SK-N-SH treated with all-trans-retinoic acid at 6 μM for 48 hours (cell line): ENCODE results near the gene ZNF518B.

Experiments
- ATAC-seq: fragments of 200-7000 bp; cut with Tn5 transposase; 3 replicates; pipeline ENCODE4 v1.9.1; 2020; ENCODE audit warnings: mild to moderate bottlenecking, moderate library complexity
- ARNTL ChIP-seq: fragments of 450-650 bp; formaldehyde crosslinking; IDR thresholded peaks from 2 replicates; pipeline ENCODE4 v1.5.0; 2020; ENCODE audit warnings: low read depth, mild to moderate bottlenecking, moderate library complexity, borderline replicate concordance
- BACH2 ChIP-seq: fragments of 250-450 bp; sonication (Bioruptor Pico); IDR thresholded peaks from 2 replicates; pipeline ENCODE4 v1.9.0; 2021; ENCODE audit warnings: mild to moderate bottlenecking, borderline replicate concordance
- CREB5 ChIP-seq: fragments of 250-450 bp; sonication (Bioruptor Pico); IDR thresholded peaks from 2 replicates; pipeline ENCODE4 v1.5.1; 2020; ENCODE audit warnings: low read depth, mild to moderate bottlenecking, moderate library complexity
- CSDC2 ChIP-seq: fragments of 250-450 bp; sonication (Bioruptor Pico); IDR thresholded peaks from 2 replicates; pipeline ENCODE4 v1.5.0; 2020; ENCODE audit warnings: mild to moderate bottlenecking, moderate library complexity
- CSRNP3 ChIP-seq: fragments of 250-450 bp; sonication (Bioruptor Pico); IDR thresholded peaks from 2 replicates; pipeline ENCODE4 v1.5.1; 2021; ENCODE audit warnings: mild to moderate bottlenecking, moderate library complexity
- ESRRG ChIP-seq: fragments of 250-450 bp; sonication (Bioruptor Pico); IDR thresholded peaks from 2 replicates; pipeline ENCODE4 v1.6.1; 2021; ENCODE audit warnings: mild to moderate bottlenecking
- GLIS3 ChIP-seq: fragments of 250-450 bp; sonication (Bioruptor Pico); IDR thresholded peaks from 2 replicates; pipeline ENCODE4 v1.5.0; 2020; ENCODE audit warnings: mild to moderate bottlenecking, moderate library complexity
- ISL1 ChIP-seq: fragments of 250-450 bp; sonication (Bioruptor Pico); IDR thresholded peaks from 2 replicates; pipeline ENCODE4 v2.1.2; 2022; ENCODE audit warnings: mild to moderate bottlenecking, moderate library complexity
- OSR1 ChIP-seq: fragments of 250-450 bp; sonication (Bioruptor Pico); IDR thresholded peaks from 2 replicates; pipeline ENCODE4 v1.8.0; 2022; ENCODE audit warnings: moderate library complexity, mild to moderate bottlenecking, inconsistent platforms
- PATZ1 ChIP-seq: fragments of 250-450 bp; sonication (Bioruptor Pico); IDR thresholded peaks from 2 replicates; pipeline ENCODE4 v1.8.0; 2020; ENCODE audit warnings: mild to moderate bottlenecking, moderate library complexity, borderline replicate concordance
- POU6F1 ChIP-seq: fragments of 250-450 bp; sonication (Bioruptor Pico); IDR thresholded peaks from 2 replicates; pipeline ENCODE4 v1.8.0; 2021; ENCODE audit warnings: low read depth, mild to moderate bottlenecking, moderate library complexity, borderline replicate concordance
- PPARA ChIP-seq: fragments of 250-450 bp; sonication (Bioruptor Pico); IDR thresholded peaks from 2 replicates; pipeline ENCODE4 v1.5.0; 2020; ENCODE audit warnings: mild to moderate bottlenecking, borderline replicate concordance
- SNAI2 ChIP-seq: fragments of 250-450 bp; sonication (Bioruptor Pico); IDR thresholded peaks from 2 replicates; pipeline ENCODE4 v1.5.0; 2020; ENCODE audit warnings: mild to moderate bottlenecking, moderate library complexity
- TCF4 ChIP-seq: fragments of 250-450 bp; sonication (Bioruptor Pico); IDR thresholded peaks from 2 replicates; pipeline ENCODE4 v1.8.0; 2021; ENCODE audit warnings: mild to moderate bottlenecking, moderate library complexity, borderline replicate concordance
- TOX ChIP-seq: fragments of 250-450 bp; sonication (Bioruptor Pico); IDR thresholded peaks from 2 replicates; pipeline ENCODE4 v1.8.0; 2021; ENCODE audit warnings: mild to moderate bottlenecking, moderate library complexity, borderline replicate concordance
- TSHZ2 ChIP-seq: fragments of 250-450 bp; sonication (Bioruptor Pico); IDR thresholded peaks from 2 replicates; pipeline ENCODE4 v1.5.0; 2020; ENCODE audit warnings: mild to moderate bottlenecking, moderate library complexity
- ZC3H10 ChIP-seq: fragments of 250-450 bp; sonication (Bioruptor Pico); IDR thresholded peaks from 2 replicates; pipeline ENCODE4 v1.5.1; 2021; ENCODE audit warnings: mild to moderate bottlenecking, moderate library complexity
- ZFP3 ChIP-seq: fragments of 250-450 bp; sonication (Bioruptor Pico); IDR thresholded peaks from 2 replicates; pipeline ENCODE4 v1.5.0; 2020; ENCODE audit warnings: mild to moderate bottlenecking, moderate library complexity
- ZFP30 ChIP-seq: fragments of 450-650 bp; formaldehyde crosslinking; IDR thresholded peaks from 2 replicates; pipeline ENCODE4 v1.5.0; 2022; ENCODE audit warnings: mild to moderate bottlenecking, moderate library complexity
- ZNF565 ChIP-seq: fragments of 450-650 bp; formaldehyde crosslinking; conservative IDR thresholded peaks from 2 replicates; pipeline ENCODE4 v1.5.0; 2020; ENCODE audit warnings: low read depth, mild to moderate bottlenecking, moderate library complexity
- ZNF70 ChIP-seq: fragments of 450-650 bp; formaldehyde crosslinking; IDR thresholded peaks from 2 replicates; pipeline ENCODE4 v1.5.0; 2020; ENCODE audit warnings: mild to moderate bottlenecking, moderate library complexity
- ZNF8 ChIP-seq: fragments of 450-650 bp; formaldehyde crosslinking; IDR thresholded peaks from 2 replicates; pipeline ENCODE4 v1.5.0; 2020; ENCODE audit warnings: mild to moderate bottlenecking, moderate library complexity

ZNF518B gene

GRCh38 chr4:10496200-10496599, 39.0 kb upstream of the ZNF518B start:
- no peak for ATAC-seq
- TF ChIP-seq ZNF70 (CRISPR knock-in tag): no peak
- TF ChIP-seq CSRNP3: no peak
- TF ChIP-seq ZNF8: no peak
- TF ChIP-seq ZFP30 (CRISPR knock-in tag): no peak
- TF ChIP-seq BACH2: no peak
- TF ChIP-seq ZC3H10 (CRISPR knock-in tag): no peak
- TF ChIP-seq SNAI2 (CRISPR knock-in tag): no peak

GRCh38 chr4:10495651-10496050, 38.4 kb upstream of the ZNF518B start:
- ATAC-seq: no peak
- no peak for TF ChIP-seq TCF4
- TF ChIP-seq SNAI2 (CRISPR knock-in tag): no peak
- TF ChIP-seq POU6F1 (CRISPR knock-in tag): no peak
- no peak for TF ChIP-seq ZNF70 (CRISPR knock-in tag)
- TF ChIP-seq ZFP3 (CRISPR knock-in tag): no peak
- no peak for TF ChIP-seq OSR1 (CRISPR knock-in tag)
- TF ChIP-seq CSRNP3: no peak
- TF ChIP-seq ZNF565 (CRISPR knock-in tag): no peak
- TF ChIP-seq ARNTL (CRISPR knock-in tag): no peak

- TF ChIP-seq POU6F1 (CRISPR knock-in tag): no peak
- TF ChIP-seq TOX (CRISPR knock-in tag): no peak
- TF ChIP-seq ZNF565 (CRISPR knock-in tag): no peak
- TF ChIP-seq ZC3H10 (CRISPR knock-in tag): no peak
- no peak for TF ChIP-seq GLIS3 (CRISPR knock-in tag)
- TF ChIP-seq ZFP3 (CRISPR knock-in tag): no peak
- no peak for TF ChIP-seq ESRRG (CRISPR knock-in tag)
- TF ChIP-seq ARNTL (CRISPR knock-in tag): no peak
- no peak for TF ChIP-seq CREB5 (CRISPR knock-in tag)
- TF ChIP-seq ZFP30 (CRISPR knock-in tag): no peak
- no peak for TF ChIP-seq ISL1
- no peak for TF ChIP-seq TCF4
- TF ChIP-seq ZNF8: no peak
- TF ChIP-seq CSDC2: no peak
- TF ChIP-seq PPARA (CRISPR knock-in tag): no peak
- no peak for TF ChIP-seq SNAI2 (CRISPR knock-in tag)
- TF ChIP-seq TSHZ2: no peak
- no peak for TF ChIP-seq PATZ1 (CRISPR knock-in tag)
- TF ChIP-seq, all 23 proteins: peak for 0
- no peak for ATAC-seq
These were observed 35.2 kb upstream of the ZNF518B start for GRCh38 chr4:10492464-10492863.
